ENCODE results near the gene METTL15.

DNA sequence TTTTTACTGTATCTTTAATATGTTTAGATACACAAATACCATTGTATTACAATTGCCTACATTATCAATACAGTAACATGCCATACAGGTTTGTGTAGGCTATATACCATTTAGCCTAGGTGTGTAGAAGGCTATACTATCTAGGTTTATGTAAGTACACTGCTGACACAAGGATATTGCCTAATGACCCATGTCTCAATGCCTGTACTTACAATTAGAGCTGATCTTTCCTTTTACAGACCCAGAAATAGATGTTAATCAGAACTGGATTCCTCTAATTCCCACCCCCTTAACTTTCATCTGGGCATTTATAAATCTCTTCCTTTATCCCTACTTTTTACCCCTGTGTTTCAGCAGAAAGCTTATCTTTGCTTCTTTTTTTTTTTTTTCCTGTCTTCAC, 229.5 kb downstream of the METTL15 start:
- TF ChIP-seq POLR2A (IDR thresholded peaks at IDR 0.05), result no peak
- TF ChIP-seq, protein P1, sequence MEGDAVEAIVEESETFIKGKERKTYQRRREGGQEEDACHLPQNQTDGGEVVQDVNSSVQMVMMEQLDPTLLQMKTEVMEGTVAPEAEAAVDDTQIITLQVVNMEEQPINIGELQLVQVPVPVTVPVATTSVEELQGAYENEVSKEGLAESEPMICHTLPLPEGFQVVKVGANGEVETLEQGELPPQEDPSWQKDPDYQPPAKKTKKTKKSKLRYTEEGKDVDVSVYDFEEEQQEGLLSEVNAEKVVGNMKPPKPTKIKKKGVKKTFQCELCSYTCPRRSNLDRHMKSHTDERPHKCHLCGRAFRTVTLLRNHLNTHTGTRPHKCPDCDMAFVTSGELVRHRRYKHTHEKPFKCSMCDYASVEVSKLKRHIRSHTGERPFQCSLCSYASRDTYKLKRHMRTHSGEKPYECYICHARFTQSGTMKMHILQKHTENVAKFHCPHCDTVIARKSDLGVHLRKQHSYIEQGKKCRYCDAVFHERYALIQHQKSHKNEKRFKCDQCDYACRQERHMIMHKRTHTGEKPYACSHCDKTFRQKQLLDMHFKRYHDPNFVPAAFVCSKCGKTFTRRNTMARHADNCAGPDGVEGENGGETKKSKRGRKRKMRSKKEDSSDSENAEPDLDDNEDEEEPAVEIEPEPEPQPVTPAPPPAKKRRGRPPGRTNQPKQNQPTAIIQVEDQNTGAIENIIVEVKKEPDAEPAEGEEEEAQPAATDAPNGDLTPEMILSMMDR (IDR thresholded peaks at IDR 0.05 in 8 of 11, conservative IDR thresholded peaks at IDR 0.05 in 3 of 11), result no peak
